ENCODE data around the gene SFXN5.

The SFXN5 gene

DNA sequence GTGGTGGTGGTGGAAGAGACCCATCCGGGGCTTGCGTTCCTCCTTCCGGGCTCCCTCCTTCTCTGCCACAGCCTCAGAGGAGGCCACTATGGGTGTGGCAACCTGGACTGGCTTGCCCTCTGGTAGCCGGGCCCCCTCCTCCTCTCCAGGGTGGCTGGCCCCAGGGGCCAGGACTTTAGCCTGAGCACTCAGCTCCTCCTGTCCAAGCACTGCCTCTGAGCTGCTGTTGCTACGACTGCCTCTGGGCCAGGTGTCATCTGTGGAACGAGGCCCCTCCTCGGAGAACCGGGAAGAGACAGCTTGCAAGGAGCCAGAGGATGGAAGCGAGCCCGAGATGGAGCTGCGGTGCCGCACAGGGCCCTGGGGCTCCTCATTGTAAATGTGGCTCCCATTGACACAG is 16.7 kb upstream of the SFXN5 start:
- ChIA-PET CTCF (interaction anchor here (1.1 to 10.0 kb wide), 4 partner anchors 62 to 196 kb away, joined by 5 to 146 read pairs (median 30); no protein-coding TSS in a partner anchor), POLR2A (interaction anchor here (2.4 kb wide), 1 partner anchor 24 kb away, joined by 6 read pairs; the partner anchor contains the start of gene RAB11FIP5)
- no peaks in the 10 kb centered on the region for H3K9me3 ChIP-seq (ENCODE audit: control insufficient read depth, insufficient read depth, low read depth, low read length)
- peaks cover 0 to 58% of the 10 kb centered on the region in 2 experiments; a peak in 1 of 3 replicates for H3K36me3 ChIP-seq (ENCODE audit: control insufficient read depth in 2 of 2, insufficient read depth in 1 of 2, low read length in 2 of 2)
- no peak overlapping the region for H3K4me3 ChIP-seq (ENCODE audit: low read depth, low read length)
- no peak overlapping the region for H3K27ac ChIP-seq (ENCODE audit: extremely low read depth, low read depth, low read length)
- TF ChIP-seq ZNF658 (tag by site-specific recombination; IDR thresholded peaks at IDR 0.05) (no peak), ZNF521 (tag by site-specific recombination; IDR thresholded peaks at IDR 0.05) (no peak), ZNF280D (tag by site-specific recombination; IDR thresholded peaks at IDR 0.05) (no peak), ZNF561 (tag by site-specific recombination; IDR thresholded peaks at IDR 0.05; ENCODE audit: borderline replicate concordance) (no peak), ZNF76 (tag by site-specific recombination; IDR thresholded peaks at IDR 0.05; ENCODE audit: borderline replicate concordance, low read depth) (no peak), ZNF596 (tag by site-specific recombination; IDR thresholded peaks at IDR 0.05) (no peak), KLF17 (tag by site-specific recombination; IDR thresholded peaks at IDR 0.05) (no peak), ZNF473 (tag by site-specific recombination; IDR thresholded peaks at IDR 0.05) (no peak), ZNF266 (tag by site-specific recombination; IDR thresholded peaks at IDR 0.05; ENCODE audit: low read depth) (no peak), ZNF623 (tag by site-specific recombination; IDR thresholded peaks at IDR 0.05) (no peak)
- TF ChIP-seq, protein P1, sequence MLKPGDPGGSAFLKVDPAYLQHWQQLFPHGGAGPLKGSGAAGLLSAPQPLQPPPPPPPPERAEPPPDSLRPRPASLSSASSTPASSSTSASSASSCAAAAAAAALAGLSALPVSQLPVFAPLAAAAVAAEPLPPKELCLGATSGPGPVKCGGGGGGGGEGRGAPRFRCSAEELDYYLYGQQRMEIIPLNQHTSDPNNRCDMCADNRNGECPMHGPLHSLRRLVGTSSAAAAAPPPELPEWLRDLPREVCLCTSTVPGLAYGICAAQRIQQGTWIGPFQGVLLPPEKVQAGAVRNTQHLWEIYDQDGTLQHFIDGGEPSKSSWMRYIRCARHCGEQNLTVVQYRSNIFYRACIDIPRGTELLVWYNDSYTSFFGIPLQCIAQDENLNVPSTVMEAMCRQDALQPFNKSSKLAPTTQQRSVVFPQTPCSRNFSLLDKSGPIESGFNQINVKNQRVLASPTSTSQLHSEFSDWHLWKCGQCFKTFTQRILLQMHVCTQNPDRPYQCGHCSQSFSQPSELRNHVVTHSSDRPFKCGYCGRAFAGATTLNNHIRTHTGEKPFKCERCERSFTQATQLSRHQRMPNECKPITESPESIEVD (tag by site-specific recombination; IDR thresholded peaks at IDR 0.05) = no peak
- TF ChIP-seq, protein P2, sequence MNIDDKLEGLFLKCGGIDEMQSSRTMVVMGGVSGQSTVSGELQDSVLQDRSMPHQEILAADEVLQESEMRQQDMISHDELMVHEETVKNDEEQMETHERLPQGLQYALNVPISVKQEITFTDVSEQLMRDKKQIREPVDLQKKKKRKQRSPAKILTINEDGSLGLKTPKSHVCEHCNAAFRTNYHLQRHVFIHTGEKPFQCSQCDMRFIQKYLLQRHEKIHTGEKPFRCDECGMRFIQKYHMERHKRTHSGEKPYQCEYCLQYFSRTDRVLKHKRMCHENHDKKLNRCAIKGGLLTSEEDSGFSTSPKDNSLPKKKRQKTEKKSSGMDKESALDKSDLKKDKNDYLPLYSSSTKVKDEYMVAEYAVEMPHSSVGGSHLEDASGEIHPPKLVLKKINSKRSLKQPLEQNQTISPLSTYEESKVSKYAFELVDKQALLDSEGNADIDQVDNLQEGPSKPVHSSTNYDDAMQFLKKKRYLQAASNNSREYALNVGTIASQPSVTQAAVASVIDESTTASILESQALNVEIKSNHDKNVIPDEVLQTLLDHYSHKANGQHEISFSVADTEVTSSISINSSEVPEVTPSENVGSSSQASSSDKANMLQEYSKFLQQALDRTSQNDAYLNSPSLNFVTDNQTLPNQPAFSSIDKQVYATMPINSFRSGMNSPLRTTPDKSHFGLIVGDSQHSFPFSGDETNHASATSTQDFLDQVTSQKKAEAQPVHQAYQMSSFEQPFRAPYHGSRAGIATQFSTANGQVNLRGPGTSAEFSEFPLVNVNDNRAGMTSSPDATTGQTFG (tag by site-specific recombination; IDR thresholded peaks at IDR 0.05; ENCODE audit: borderline replicate concordance) = no peak
- peaks cover 4% of the 10 kb centered on the region for H3K4me1 ChIP-seq (ENCODE audit: control insufficient read depth, insufficient read depth, low read length)

DNA sequence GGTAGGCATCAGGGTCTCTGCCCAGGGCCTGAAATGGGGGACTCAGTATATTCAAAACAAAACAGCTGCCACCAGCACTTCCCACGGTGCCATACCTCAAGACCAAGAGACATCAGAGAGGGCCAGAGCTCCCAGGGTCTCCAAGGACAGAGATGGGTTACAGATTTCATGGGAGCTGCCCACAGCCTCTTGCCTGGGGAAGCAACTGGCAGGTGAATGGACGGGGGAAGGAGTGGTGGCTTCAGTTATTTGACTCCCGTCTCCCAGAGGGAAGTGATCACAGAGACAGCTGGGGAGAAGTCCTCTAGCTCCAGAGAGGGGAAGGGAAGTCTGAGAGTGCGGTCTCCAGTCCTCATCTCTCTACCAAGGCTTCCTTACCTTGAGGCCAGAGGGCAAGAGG is 15.8 kb upstream of the SFXN5 start:
- CTCF ChIA-PET = interaction anchor here (1.6 to 10.0 kb wide), 5 partner anchors 23 to 195 kb away, joined by 7 to 146 read pairs (median 25); no protein-coding TSS in a partner anchor
- Histone ChIP-seq H3K27ac (ENCODE audit: extremely low read depth, low read depth, low read length) (no peak overlapping the region), H3K9me3 (ENCODE audit: control insufficient read depth, insufficient read depth, low read depth, low read length) (no peaks in the 10 kb centered on the region), H3K4me3 (ENCODE audit: low read depth, low read length) (no peak overlapping the region), H3K4me1 (ENCODE audit: control insufficient read depth, insufficient read depth, low read length) (no peaks in the 10 kb centered on the region; the same call in 1 of the 2 replicates), H3K36me3 (ENCODE audit: control insufficient read depth in 2 of 2, insufficient read depth in 1 of 2, low read length in 2 of 2) (peaks cover 0 to 65% of the 10 kb centered on the region in 2 experiments; a peak in 1 of 3 replicates)
- POLR2A ChIA-PET = interaction anchor here (2.4 kb wide), 1 partner anchor 25 kb away, joined by 6 read pairs; the partner anchor contains the start of gene RAB11FIP5
- no peak for TF ChIP-seq ZNF48 (tag by site-specific recombination; IDR thresholded peaks at IDR 0.05)
- TF ChIP-seq WT1 (tag by site-specific recombination; IDR thresholded peaks at IDR 0.05) = no peak
- no peak for TF ChIP-seq ZNF488 (tag by site-specific recombination; IDR thresholded peaks at IDR 0.05)
- no peak for TF ChIP-seq ZNF366 (tag by site-specific recombination; conservative IDR thresholded peaks at IDR 0.05)
- no peak for TF ChIP-seq ZNF221 (tag by site-specific recombination; IDR thresholded peaks at IDR 0.05; ENCODE audit: borderline replicate concordance)
- TF ChIP-seq, protein P3, sequence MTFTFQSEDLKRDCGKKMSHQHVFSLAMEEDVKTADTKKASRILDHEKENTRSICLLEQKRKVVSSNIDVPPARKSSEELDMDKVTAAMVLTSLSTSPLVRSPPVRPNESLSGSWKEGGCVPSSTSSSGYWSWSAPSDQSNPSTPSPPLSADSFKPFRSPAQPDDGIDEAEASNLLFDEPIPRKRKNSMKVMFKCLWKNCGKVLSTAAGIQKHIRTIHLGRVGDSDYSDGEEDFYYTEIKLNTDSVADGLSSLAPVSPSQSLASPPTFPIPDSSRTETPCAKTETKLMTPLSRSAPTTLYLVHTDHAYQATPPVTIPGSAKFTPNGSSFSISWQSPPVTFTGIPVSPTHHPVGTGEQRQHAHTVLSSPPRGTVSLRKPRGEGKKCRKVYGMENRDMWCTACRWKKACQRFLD (tag by site-specific recombination; IDR thresholded peaks at IDR 0.05) = no peak
- TF ChIP-seq ZNF112 (tag by site-specific recombination; IDR thresholded peaks at IDR 0.05) = no peak
- TF ChIP-seq ZNF585B (tag by site-specific recombination; IDR thresholded peaks at IDR 0.05) = no peak
- TF ChIP-seq ZNF621 (tag by site-specific recombination; IDR thresholded peaks at IDR 0.05) = no peak
- TF ChIP-seq ZNF274 (IDR thresholded peaks at IDR 0.05; ENCODE audit: low read length) = no peak
- TF ChIP-seq ZNF274 (tag by site-specific recombination; IDR thresholded peaks at IDR 0.05; ENCODE audit: borderline replicate concordance) = no peak

Data from HEK293 (cell line).